ENCODE results near the gene SPINK13.

Gene SPINK13

GRCh38 chr5:148314187-148314586, 45.6 kb downstream of the SPINK13 start:
- no peak for DNase-seq

- no peak for DNase-seq
Measured at GRCh38 chr5:148314731-148315130, 46.1 kb downstream of the SPINK13 start.

GRCh38 chr5:148320011-148320963, 51.7 kb downstream of the SPINK13 start:
- DNase-seq, result peak in 1 of 2 experiments; percentile 2

- DNase-seq, result no peak
Measured at GRCh38 chr5:148333262-148333849, 64.8 kb downstream of the SPINK13 start.

- DNase-seq, result no peak
Measured at GRCh38 chr5:148335259-148335658, 66.7 kb downstream of the SPINK13 start, which contains the start of gene SPINK9. Gene SPINK9 (plus strand): TSS chr5:148335559. CDS start chr5:148335614, 55 bp downstream.
